AG20443 (cell line): ENCODE measurements around the gene POLR1E.

Experiments
- DNase-seq: peaks from one replicate; pipeline ENCODE4 v3.0.0; 2012; ENCODE audit warnings: low spot score, mixed read lengths

POLR1E gene

DNA sequence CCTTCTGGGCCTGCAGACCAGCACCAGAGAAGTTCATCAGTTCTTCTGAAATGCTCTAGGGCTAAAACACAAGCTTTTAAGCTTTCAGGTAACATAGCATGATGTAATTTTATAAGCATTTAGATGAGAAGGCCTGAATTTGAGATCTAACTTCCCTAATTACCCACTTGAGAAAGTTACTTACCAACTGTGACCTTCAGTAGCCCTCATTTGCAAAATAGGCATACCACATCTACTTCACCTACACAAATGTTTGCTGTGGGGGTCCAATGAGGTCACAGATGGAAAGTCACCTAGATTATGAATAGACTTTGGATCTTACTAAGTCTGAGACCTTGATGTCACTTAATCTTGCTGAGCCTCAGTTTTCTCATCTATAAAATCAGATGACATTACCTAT lies 53.9 kb downstream of the POLR1E start:
- no peak for DNase-seq

DNA sequence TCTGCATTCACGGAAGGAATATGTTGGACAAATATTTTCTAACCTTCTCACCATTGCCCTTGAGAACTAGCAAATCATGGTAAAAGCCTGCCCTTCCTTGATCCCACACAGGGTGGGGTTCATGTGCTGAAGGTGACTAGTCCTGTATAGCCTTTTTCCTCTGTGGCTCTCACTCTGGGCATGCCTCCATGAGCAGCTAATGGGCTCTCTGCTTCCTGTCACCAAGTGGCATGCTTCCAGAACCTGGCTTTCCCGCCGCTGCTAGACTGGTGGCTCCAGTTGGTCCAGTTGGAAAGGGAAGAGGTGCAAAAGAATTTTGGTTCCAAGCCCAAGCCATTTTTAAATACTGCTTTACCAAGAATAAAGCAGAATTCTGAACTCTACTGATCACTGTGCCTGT lies 54.9 kb downstream of the POLR1E start:
- no peak for DNase-seq

- no peak for DNase-seq
Measured at GRCh38 chr9:37541465-37541864, 55.7 kb downstream of the POLR1E start.

DNA sequence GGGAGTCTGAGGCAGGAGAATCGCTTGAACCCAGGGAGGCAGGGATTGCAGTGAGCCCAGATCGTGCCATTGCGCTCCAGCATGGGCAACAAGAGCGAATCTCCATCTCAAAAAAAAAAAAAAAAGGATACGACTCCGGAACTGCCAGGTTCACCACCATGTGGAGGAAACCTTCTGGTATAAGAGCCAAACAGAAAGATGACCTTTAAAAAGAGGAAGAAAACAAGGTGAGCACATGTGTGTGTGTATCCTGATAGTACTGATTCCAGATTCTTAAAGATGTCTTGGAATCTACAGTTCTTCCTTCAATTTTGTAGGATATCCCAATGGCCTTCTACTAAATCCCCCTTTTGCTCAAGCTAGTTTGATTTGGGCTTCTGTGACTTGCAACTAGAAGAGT lies 56.7 kb downstream of the POLR1E start:
- DNase-seq = no peak

DNA sequence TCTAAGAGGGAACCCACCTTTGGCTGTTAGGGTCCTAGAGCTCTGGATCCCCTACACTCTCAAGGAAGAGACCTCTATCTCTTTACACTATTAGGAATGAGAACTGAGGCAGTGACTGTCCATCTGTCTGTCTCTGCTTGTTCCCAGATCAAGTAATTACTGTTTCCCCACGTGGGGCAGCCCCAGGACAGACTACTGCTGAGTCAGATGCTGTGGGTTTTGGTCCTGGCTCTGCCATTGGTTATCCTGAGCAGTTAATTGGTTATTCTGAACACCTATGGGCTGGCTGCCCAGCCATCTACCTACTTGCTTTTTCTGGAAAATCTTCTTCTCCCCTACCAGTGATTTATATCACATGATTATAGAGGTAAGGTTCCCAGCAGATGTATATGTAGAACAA lies 57.1 kb downstream of the POLR1E start:
- DNase-seq = no peak

DNA sequence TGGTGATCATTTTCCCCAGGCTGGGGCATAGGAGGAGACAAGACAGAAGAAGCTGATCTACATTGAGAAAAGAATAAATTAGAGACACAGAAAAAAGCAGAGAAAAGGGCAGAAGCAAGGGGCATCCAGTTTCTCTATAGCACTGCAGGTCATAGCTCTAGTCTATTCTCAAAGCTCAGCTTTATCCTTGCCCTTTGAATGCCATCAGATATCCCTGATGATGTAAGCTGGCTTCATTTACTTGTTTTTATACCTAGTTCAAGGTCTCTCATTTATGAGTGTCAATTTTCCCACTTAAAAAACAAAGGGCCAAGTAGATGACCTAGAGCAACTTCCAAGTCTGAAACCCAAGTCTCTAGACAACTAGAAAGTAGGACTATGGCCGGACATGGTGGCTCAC lies 57.7 kb downstream of the POLR1E start:
- no peak for DNase-seq

GRCh38 chr9:37547328-37547878 lies 61.7 kb downstream of the POLR1E start:
- no peak for DNase-seq

DNA sequence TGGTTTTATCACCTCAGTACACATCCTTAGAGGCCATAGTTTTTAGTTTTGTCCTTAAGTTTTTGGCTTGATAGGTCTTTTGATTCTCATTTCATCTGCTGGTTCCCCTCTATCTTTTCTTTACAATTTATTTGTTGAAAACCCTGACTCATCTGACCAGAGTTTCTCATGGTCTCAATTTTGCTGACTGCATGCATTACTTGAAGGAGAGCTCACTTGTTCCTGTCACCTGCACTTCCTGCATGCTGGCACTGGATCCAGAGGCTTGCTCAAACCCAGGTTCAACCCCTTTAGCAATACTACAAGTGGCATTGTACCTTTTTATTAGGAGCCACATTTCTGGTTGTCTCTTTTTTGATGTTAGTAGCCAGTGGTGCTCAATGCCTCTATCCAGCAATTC lies 63.8 kb downstream of the POLR1E start:
- no peak for DNase-seq

DNA sequence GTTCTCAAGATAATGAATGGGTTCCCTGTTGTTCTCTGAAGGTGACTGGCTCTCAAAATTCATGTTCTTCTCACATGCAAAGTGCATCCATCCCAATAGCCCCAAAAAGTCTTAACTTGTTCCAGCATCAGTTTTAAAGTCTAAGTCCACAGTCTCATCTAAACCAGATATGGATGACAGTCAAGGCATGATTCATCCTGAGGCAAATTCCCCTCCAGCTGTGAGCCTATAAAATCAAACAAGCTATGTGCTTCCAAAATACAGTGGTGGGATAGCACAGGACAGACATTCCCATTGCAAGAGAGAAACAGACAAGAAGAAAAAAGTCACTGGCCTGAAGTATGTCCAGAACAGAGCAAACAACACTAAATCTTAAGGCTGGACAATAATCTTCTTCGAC lies 65.0 kb downstream of the POLR1E start:
- DNase-seq = no peak

- no peak for DNase-seq
Measured at GRCh38 chr9:37551468-37551867, 65.7 kb downstream of the POLR1E start.

DNA sequence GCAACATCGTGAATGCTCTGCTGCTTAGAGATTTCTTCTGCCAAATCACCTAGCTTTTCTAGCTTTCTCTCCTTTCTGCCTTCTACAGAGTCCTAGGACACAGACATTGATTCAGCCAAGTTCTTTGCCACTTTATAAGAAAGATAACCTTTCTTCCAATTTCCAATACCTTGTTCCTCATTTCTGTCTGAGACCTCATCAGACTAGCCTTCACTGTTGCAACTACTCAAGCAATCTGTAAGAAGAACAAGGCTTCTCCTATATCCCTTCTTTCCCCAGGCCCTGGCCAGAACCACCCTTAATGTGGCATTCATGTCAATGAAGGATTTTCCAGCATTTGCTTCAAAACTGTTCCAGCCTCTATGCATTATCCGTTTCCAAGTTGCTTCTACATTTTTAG lies 66.1 kb downstream of the POLR1E start:
- no peak for DNase-seq
